Activated gamma-delta T cell (primary cell): ENCODE data around the gene SHD.

Experiments used
- DNase-seq: peaks from one replicate; lab custom pipeline; 2025; lab: John Stamatoyannopoulos, UW

SHD gene

GRCh38 chr19:4298810-4299550 lies 19.9 kb downstream of the SHD start:
- no peak for DNase-seq

- no peak for DNase-seq
Observed at GRCh38 chr19:4300589-4300988, 21.5 kb downstream of the SHD start.

- DNase-seq, result no peak
Observed at GRCh38 chr19:4301590-4302242, 22.6 kb downstream of the SHD start.

- DNase-seq, result no peak
Observed at GRCh38 chr19:4302243-4302640, 23.2 kb downstream of the SHD start, which contains the start of gene TMIGD2. Gene TMIGD2 (minus strand): TSS chr19:4302389. CDS start chr19:4302385, 4 bp downstream.

GRCh38 chr19:4303819-4304537 lies 24.9 kb downstream of the SHD start:
- DNase-seq, result no peak

GRCh38 chr19:4304538-4305256 lies 25.6 kb downstream of the SHD start, which contains the start of gene FSD1:
Gene FSD1 (plus strand): TSS chr19:4304598. CDS start chr19:4304747, 149 bp downstream.
- DNase-seq, result no peak

- no peak for DNase-seq
Observed at GRCh38 chr19:4305257-4305612, 26.2 kb downstream of the SHD start.

- no peak for DNase-seq
Observed at GRCh38 chr19:4305659-4306058, 26.6 kb downstream of the SHD start.

GRCh38 chr19:4310247-4311121 lies 31.4 kb downstream of the SHD start:
- no peak for DNase-seq

- no peak for DNase-seq
Observed at GRCh38 chr19:4313847-4314490, 34.9 kb downstream of the SHD start.

GRCh38 chr19:4316956-4317355 lies 37.9 kb downstream of the SHD start:
- no peak for DNase-seq

GRCh38 chr19:4318460-4318859 lies 39.4 kb downstream of the SHD start:
- no peak for DNase-seq

- no peak for DNase-seq
Observed at GRCh38 chr19:4319067-4319718, 40.1 kb downstream of the SHD start.

- no peak for DNase-seq
Observed at GRCh38 chr19:4320419-4320818, 41.4 kb downstream of the SHD start.

- DNase-seq, result no peak
Observed at GRCh38 chr19:4322942-4323665, 44.0 kb downstream of the SHD start.

- DNase-seq, result no peak
Observed at GRCh38 chr19:4323692-4324091, 44.6 kb downstream of the SHD start.

GRCh38 chr19:4324228-4324627 lies 45.2 kb downstream of the SHD start:
- no peak for DNase-seq

GRCh38 chr19:4326215-4326836 lies 47.3 kb downstream of the SHD start:
- no peak for DNase-seq

- no peak for DNase-seq
Observed at GRCh38 chr19:4326837-4327251, 47.8 kb downstream of the SHD start.
